HL-60 (cell line): ENCODE results near the gene WDR4.

Source experiments
- DNase-seq, 2 experiments: peaks; one replicate each; pipeline ENCODE4 v3.0.0-alpha.2; 2010 to 2020; ENCODE audit warnings: low read depth in 1 of 2, low spot score in 1 of 2
- H3K27ac ChIP-seq: fragments of 250-450 bp; sonication (Bioruptor Pico); replicated peaks from 2 replicates; pipeline ENCODE4 v1.5.1; 2020; ENCODE audit warnings: mild to moderate bottlenecking, moderate library complexity
- H3K27me3 ChIP-seq: fragments of 250-450 bp; sonication (Bioruptor Pico); 2 replicates; pipeline ENCODE4 v1.5.1; 2021; ENCODE audit warnings: mild to moderate bottlenecking, moderate library complexity; ENCODE audit not compliant: insufficient read depth, poor library complexity, severe bottlenecking
- H3K4me3 ChIP-seq: replicated peaks from 2 replicates; pipeline ENCODE4 v1.5.1; 2011; ENCODE audit warnings: mild to moderate bottlenecking, control low read depth, low read length; ENCODE audit not compliant: insufficient read depth
- GABPA ChIP-seq: IDR thresholded peaks from 2 replicates; pipeline ENCODE4 v1.6.1; 2012; ENCODE audit warnings: low read depth
- POLR2AphosphoS5 ChIP-seq: IDR thresholded peaks from 2 replicates; pipeline ENCODE4 v1.6.1; 2012; ENCODE audit warnings: low read depth
- REST ChIP-seq: IDR thresholded peaks from 2 replicates; pipeline ENCODE4 v1.6.1; 2012; ENCODE audit warnings: low read depth; ENCODE audit not compliant: insufficient replicate concordance
- SPI1 ChIP-seq: IDR thresholded peaks from 2 replicates; pipeline ENCODE4 v1.6.1; 2012; ENCODE audit warnings: low read depth, mild to moderate bottlenecking, borderline replicate concordance
- TF ChIP-seq, protein P1 (sequence below): IDR thresholded peaks from one replicate; pipeline ENCODE4 v1.5.1; 2011; ENCODE audit warnings: low read length, control low read depth, inconsistent platforms; ENCODE audit not compliant: insufficient read depth

The WDR4 gene

DNA sequence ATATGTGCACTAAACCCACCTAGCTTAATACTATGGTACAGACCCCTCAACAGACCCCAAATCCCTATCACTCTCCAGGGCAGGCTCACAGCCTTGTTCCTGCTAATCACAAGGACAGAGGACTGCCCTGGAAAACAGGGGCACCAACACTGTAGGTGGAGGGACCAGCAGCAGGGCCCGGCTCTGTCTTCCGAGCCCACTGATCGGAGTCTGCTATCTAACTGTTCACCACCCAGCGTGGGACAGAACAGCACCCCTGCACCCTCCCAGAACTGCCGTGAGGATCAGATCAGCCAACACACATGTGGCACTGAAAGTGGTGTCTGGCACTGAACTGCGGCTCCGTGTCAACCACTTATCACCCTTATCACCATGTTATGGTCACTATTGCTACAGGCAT, 6.2 kb downstream of the WDR4 start:
- no peaks in the 10 kb centered on the region for H3K27me3 ChIP-seq
- no peak overlapping the region for H3K4me3 ChIP-seq
- no peak overlapping the region for H3K27ac ChIP-seq
- TF ChIP-seq, protein P1, sequence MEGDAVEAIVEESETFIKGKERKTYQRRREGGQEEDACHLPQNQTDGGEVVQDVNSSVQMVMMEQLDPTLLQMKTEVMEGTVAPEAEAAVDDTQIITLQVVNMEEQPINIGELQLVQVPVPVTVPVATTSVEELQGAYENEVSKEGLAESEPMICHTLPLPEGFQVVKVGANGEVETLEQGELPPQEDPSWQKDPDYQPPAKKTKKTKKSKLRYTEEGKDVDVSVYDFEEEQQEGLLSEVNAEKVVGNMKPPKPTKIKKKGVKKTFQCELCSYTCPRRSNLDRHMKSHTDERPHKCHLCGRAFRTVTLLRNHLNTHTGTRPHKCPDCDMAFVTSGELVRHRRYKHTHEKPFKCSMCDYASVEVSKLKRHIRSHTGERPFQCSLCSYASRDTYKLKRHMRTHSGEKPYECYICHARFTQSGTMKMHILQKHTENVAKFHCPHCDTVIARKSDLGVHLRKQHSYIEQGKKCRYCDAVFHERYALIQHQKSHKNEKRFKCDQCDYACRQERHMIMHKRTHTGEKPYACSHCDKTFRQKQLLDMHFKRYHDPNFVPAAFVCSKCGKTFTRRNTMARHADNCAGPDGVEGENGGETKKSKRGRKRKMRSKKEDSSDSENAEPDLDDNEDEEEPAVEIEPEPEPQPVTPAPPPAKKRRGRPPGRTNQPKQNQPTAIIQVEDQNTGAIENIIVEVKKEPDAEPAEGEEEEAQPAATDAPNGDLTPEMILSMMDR: no peak
- TF ChIP-seq REST (no peak), GABPA (no peak), POLR2AphosphoS5 (no peak), SPI1 (no peak)
- DNase-seq: no peak

GRCh38 chr21:42868196-42868595, 11.1 kb downstream of the WDR4 start:
- no peak for DNase-seq
- Histone ChIP-seq H3K4me3 (no peak overlapping the region), H3K27ac (no peak overlapping the region), H3K27me3 (no peaks in the 10 kb centered on the region)
- TF ChIP-seq, protein P1: no peak
- TF ChIP-seq POLR2AphosphoS5 (no peak), SPI1 (no peak), GABPA (no peak), REST (no peak)

DNA sequence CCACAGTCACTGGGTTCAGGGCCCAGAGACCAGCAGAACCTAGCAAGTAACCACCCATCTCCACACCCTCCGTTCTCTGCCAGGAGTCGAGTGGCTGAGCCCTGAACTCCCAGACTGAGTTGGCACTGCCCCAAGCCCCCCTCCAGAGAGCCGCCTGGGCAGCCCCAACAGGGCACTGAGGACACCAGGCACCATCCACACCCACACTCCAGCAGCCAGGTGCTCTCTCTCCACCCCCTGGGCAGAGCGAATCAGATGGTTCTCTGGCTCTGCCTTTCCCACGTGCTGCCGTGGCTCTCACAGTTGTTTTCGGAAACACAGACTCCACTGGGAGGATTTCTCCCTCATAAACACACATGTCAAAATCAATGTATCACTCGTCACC, 13.6 kb downstream of the WDR4 start:
- H3K27ac ChIP-seq: no peak overlapping the region
- DNase-seq: no peak
- no peak overlapping the region for H3K4me3 ChIP-seq
- no peaks in the 10 kb centered on the region for H3K27me3 ChIP-seq
- TF ChIP-seq POLR2AphosphoS5 (no peak), REST (no peak), SPI1 (no peak), GABPA (no peak)
- TF ChIP-seq, protein P1: no peak
